SU-DHL-6 (cell line): ENCODE measurements around the gene MYO6.

ENCODE experiments used
- H2AFZ ChIP-seq: fragments of 200-600 bp; sonication (generic); 2 replicates; pipeline ENCODE4 v1.6.1; 2014; ENCODE audit warnings: low read depth, mild to moderate bottlenecking, moderate library complexity, mixed read lengths, antibody characterized with exemption, low read length; ENCODE audit not compliant: severe bottlenecking
- H3F3A ChIP-seq: fragments of 200-600 bp; shearing (Covaris generic); 2 replicates; pipeline ENCODE4 v1.6.0; 2016; ENCODE audit warnings: antibody characterized with exemption, mild to moderate bottlenecking; ENCODE audit not compliant: insufficient read depth
- H3K27ac ChIP-seq: fragments of 200-600 bp; sonication (generic); 2 replicates; pipeline ENCODE4 v1.5.1; 2016; ENCODE audit warnings: low read depth, mild to moderate bottlenecking, low read length, moderate library complexity, mixed read lengths
- H3K27me3 ChIP-seq: fragments of 200-600 bp; sonication (generic), shearing (Covaris generic); 2 replicates; pipeline ENCODE4 v1.6.0; 2014; ENCODE audit warnings: mild to moderate bottlenecking, low read length
- H3K36me3 ChIP-seq: fragments of 200-600 bp; sonication (generic); 2 replicates; pipeline ENCODE4 v1.6.1; 2014; ENCODE audit warnings: mild to moderate bottlenecking, low read length, mixed read lengths
- H3K4me2 ChIP-seq: fragments of 300-600, 200-600 bp; shearing (Covaris generic), sonication (generic); 2 replicates; pipeline ENCODE4 v1.6.0; 2014; ENCODE audit warnings: low read length, low read depth, mild to moderate bottlenecking; ENCODE audit not compliant: poor library complexity, severe bottlenecking
- H3K4me3 ChIP-seq: fragments of 200-600 bp; sonication (generic); 2 replicates; pipeline ENCODE4 v1.5.1; 2014; ENCODE audit warnings: antibody characterized with exemption, low read length, mild to moderate bottlenecking, mixed read lengths; ENCODE audit not compliant: insufficient read depth, poor library complexity, severe bottlenecking
- H3K79me2 ChIP-seq: fragments of 200-600 bp; sonication (generic); 2 replicates; pipeline ENCODE4 v1.6.1; 2014; ENCODE audit warnings: mild to moderate bottlenecking, low read length, moderate library complexity; ENCODE audit not compliant: insufficient read depth
- H3K9ac ChIP-seq: fragments of 200-600 bp; sonication (generic); 2 replicates; pipeline ENCODE4 v1.7.0; 2014; ENCODE audit warnings: mild to moderate bottlenecking, low read length
- H3K9me2 ChIP-seq: fragments of 200-600 bp; sonication (generic); replicated peaks from 2 replicates; pipeline ENCODE4 v1.6.1; 2014; ENCODE audit warnings: low read length; ENCODE audit not compliant: insufficient read depth
- H3K9me3 ChIP-seq: fragments of 200-600 bp; sonication (generic); 2 replicates; pipeline ENCODE4 v1.6.1; 2014; ENCODE audit warnings: low read length, mixed read lengths; ENCODE audit not compliant: insufficient read depth
- H4K20me1 ChIP-seq: fragments of 200-600 bp; sonication (generic); 2 replicates; pipeline ENCODE4 v1.6.1; 2014; ENCODE audit warnings: low read depth, mild to moderate bottlenecking, antibody characterized with exemption, low read length, moderate library complexity, mixed read lengths
- EZH2phosphoT487 ChIP-seq: fragments of 200-600 bp; sonication (generic), shearing (Covaris generic); conservative IDR thresholded peaks from 2 replicates; pipeline ENCODE4 v1.6.1; 2018; ENCODE audit warnings: mild to moderate bottlenecking, antibody characterized with exemption, low read length, moderate library complexity, mixed read lengths
- TF ChIP-seq, protein P1 (sequence below): fragments of 200-600 bp; sonication (generic); IDR thresholded peaks from one replicate; pipeline ENCODE4 v1.5.1; 2017; ENCODE audit warnings: antibody characterized with exemption, mild to moderate bottlenecking, low read length, moderate library complexity; ENCODE audit not compliant: insufficient read depth, poor library complexity, severe bottlenecking

Gene MYO6

GRCh38 chr6:75849329-75850025 lies 100.4 kb downstream of the MYO6 start:
- Histone ChIP-seq H3K9ac (no peak overlapping the region), H4K20me1 (no peaks in the 10 kb centered on the region), H3F3A (no peaks in the 10 kb centered on the region), H3K36me3 (no peaks in the 10 kb centered on the region), H3K4me2 (no peak overlapping the region), H3K27ac (no peak overlapping the region), H2AFZ (no peak overlapping the region), H3K9me2 (no peaks in the 10 kb centered on the region), H3K27me3 (no peaks in the 10 kb centered on the region), H3K9me3 (no peaks in the 10 kb centered on the region), H3K4me3 (no peak overlapping the region), H3K79me2 (no peaks in the 10 kb centered on the region)
- TF ChIP-seq, protein P1, sequence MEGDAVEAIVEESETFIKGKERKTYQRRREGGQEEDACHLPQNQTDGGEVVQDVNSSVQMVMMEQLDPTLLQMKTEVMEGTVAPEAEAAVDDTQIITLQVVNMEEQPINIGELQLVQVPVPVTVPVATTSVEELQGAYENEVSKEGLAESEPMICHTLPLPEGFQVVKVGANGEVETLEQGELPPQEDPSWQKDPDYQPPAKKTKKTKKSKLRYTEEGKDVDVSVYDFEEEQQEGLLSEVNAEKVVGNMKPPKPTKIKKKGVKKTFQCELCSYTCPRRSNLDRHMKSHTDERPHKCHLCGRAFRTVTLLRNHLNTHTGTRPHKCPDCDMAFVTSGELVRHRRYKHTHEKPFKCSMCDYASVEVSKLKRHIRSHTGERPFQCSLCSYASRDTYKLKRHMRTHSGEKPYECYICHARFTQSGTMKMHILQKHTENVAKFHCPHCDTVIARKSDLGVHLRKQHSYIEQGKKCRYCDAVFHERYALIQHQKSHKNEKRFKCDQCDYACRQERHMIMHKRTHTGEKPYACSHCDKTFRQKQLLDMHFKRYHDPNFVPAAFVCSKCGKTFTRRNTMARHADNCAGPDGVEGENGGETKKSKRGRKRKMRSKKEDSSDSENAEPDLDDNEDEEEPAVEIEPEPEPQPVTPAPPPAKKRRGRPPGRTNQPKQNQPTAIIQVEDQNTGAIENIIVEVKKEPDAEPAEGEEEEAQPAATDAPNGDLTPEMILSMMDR = no peak
- no peak for TF ChIP-seq EZH2phosphoT487

- H3K4me3 ChIP-seq = no peak overlapping the region
- TF ChIP-seq, protein P1 = no peak
- TF ChIP-seq EZH2phosphoT487 = no peak
- 0 out of 2 replicates have a peak, but pooled peaks cover under 1% of the 10 kb centered on the region for H3K36me3 ChIP-seq
- no peak overlapping the region for H2AFZ ChIP-seq
- no peak overlapping the region for H3K9ac ChIP-seq
- H3K4me2 ChIP-seq = no peak overlapping the region
- H3K27me3 ChIP-seq = no peaks in the 10 kb centered on the region
- no peaks in the 10 kb centered on the region for H4K20me1 ChIP-seq
- H3K79me2 ChIP-seq = no peaks in the 10 kb centered on the region
- H3K9me3 ChIP-seq = no peaks in the 10 kb centered on the region
- no peaks in the 10 kb centered on the region for H3F3A ChIP-seq
- H3K27ac ChIP-seq = no peak overlapping the region
- H3K9me2 ChIP-seq = no peaks in the 10 kb centered on the region
Observed at GRCh38 chr6:75850026-75850833, 101.2 kb downstream of the MYO6 start.

GRCh38 chr6:75852721-75853120 lies 103.7 kb downstream of the MYO6 start:
- TF ChIP-seq, protein P1 = no peak
- no peak for TF ChIP-seq EZH2phosphoT487
- no peak overlapping the region for H3K27ac ChIP-seq
- no peaks in the 10 kb centered on the region for H3K9me3 ChIP-seq
- H4K20me1 ChIP-seq = no peaks in the 10 kb centered on the region
- H3K4me2 ChIP-seq = no peak overlapping the region
- H3K9me2 ChIP-seq = no peaks in the 10 kb centered on the region
- 0 out of 2 replicates have a peak, but pooled peaks cover 3% of the 10 kb centered on the region for H3K36me3 ChIP-seq
- H2AFZ ChIP-seq = no peak overlapping the region
- H3F3A ChIP-seq = no peaks in the 10 kb centered on the region
- H3K4me3 ChIP-seq = no peak overlapping the region
- H3K9ac ChIP-seq = no peak overlapping the region
- no peaks in the 10 kb centered on the region for H3K79me2 ChIP-seq
- H3K27me3 ChIP-seq = no peaks in the 10 kb centered on the region
